ENCODE results near the gene THSD1. TPM values are rescaled to one million over a fixed set of nuclear protein-coding genes. Genes with fewer than 3 reads are reported as not detected.

THSD1 gene
- total and polyA plus RNA-seq, 10 of the 15 experiments (the other 5 are each of a cell fraction or from before 2014, with no cell fraction given): 0.03 to 0.20 (median 0.13) TPM; not detected in 2

- no peak for TF ChIP-seq CUX1 (IDR thresholded peaks at IDR 0.05; ENCODE audit: insufficient replicate concordance, low read depth, low read length)
Observed at GRCh38 chr13:52447354-52447753, 41.4 kb upstream of the THSD1 start (continued).

- no peak overlapping the region for H2AFZ ChIP-seq (ENCODE audit: control insufficient read depth, low read depth, low read length)
- FAIRE-seq (no peak), ATAC-seq (no peak), DNase-seq (ENCODE audit: low read depth, low spot score) (no peak)
- in situ Hi-C loops (cut with MboI) (loop anchor here (5.0 kb wide), 1 partner anchor 99 kb away; no protein-coding TSS in a partner anchor), intact Hi-C loops (cut with micrococcal nuclease; ENCODE audit: unreplicated experiment) (no loop called here)
- peaks cover 14% of the 10 kb centered on the region for H3K4me1 ChIP-seq (ENCODE audit: control insufficient read depth, insufficient read depth, low read length)
- H3K4me2 ChIP-seq (ENCODE audit: control insufficient read depth, insufficient read depth): no peak overlapping the region
- H3K36me3 ChIP-seq (ENCODE audit: control insufficient read depth in 2 of 2, insufficient read depth in 2 of 2, low read length in 1 of 2): no peaks in the 10 kb centered on the region
- peaks cover 37% of the 10 kb centered on the region for H3K79me2 ChIP-seq (ENCODE audit: control insufficient read depth, insufficient read depth, low read length)
- ChIA-PET POLR2A (no interaction called here), SMC1A (ENCODE audit: uncharacterized antibody, unreplicated experiment) (no interaction called here), CTCF (no interaction called here), RAD21 (ENCODE audit: unreplicated experiment) (no interaction called here)
- no peaks in the 10 kb centered on the region; the same call in 2 of the 3 replicates for H3K9me3 ChIP-seq (replicated peaks; ENCODE audit: control insufficient read depth, insufficient read depth, low read length)
- H3K4me3 ChIP-seq: no peak overlapping the region
- H3K9ac ChIP-seq (ENCODE audit: control insufficient read depth, insufficient read depth, low read length): no peak overlapping the region
- no TSS peak for BruUV-seq (replicated peaks)
- no peaks in the 10 kb centered on the region for H3K27me3 ChIP-seq (replicated peaks in 1 of 2; ENCODE audit: control insufficient read depth in 2 of 2, insufficient read depth in 2 of 2, low read length in 1 of 2)
- no peak overlapping the region for H3K27ac ChIP-seq (ENCODE audit: control insufficient read depth, insufficient read depth)
- 100% methylated on average over 1 of the region's 1 CpG for WGBS (ENCODE audit: insufficient coverage, insufficient replicate concordance, low lambda C conversion rate, missing lambda C conversion rate)
- peaks cover 2% of the 10 kb centered on the region; the same call in 1 of the 2 replicates for H4K20me1 ChIP-seq (ENCODE audit: control insufficient read depth, insufficient read depth)
- TF ChIP-seq IKZF2 (IDR thresholded peaks at IDR 0.05) (no peak), ZNF207 (IDR thresholded peaks at IDR 0.05; ENCODE audit: borderline replicate concordance) (no peak), ETV6 (conservative IDR thresholded peaks at IDR 0.05 in 1 of 2, IDR thresholded peaks at IDR 0.05 in 1 of 2; ENCODE audit: borderline replicate concordance in 1 of 2, low read depth in 1 of 2) (no peak), IRF4 (IDR thresholded peaks at IDR 0.05; ENCODE audit: low read depth, low read length) (no peak), MLLT1 (IDR thresholded peaks at IDR 0.05) (no peak), ASH2L (IDR thresholded peaks at IDR 0.05; ENCODE audit: borderline replicate concordance, low read depth) (no peak), NKRF (conservative IDR thresholded peaks at IDR 0.05) (no peak), PML (IDR thresholded peaks at IDR 0.05; ENCODE audit: low read length) (no peak), MTA3 (IDR thresholded peaks at IDR 0.05; ENCODE audit: borderline replicate concordance, low read length) (no peak), LARP7 (IDR thresholded peaks at IDR 0.05) (no peak), BCL3 (IDR thresholded peaks at IDR 0.05; ENCODE audit: borderline replicate concordance, insufficient read depth, low read depth, low read length, poor library complexity, severe bottlenecking) (no peak), HCFC1 (IDR thresholded peaks at IDR 0.05; ENCODE audit: low read length) (no peak)
Observed at GRCh38 chr13:52446265-52446664, 40.3 kb upstream of the THSD1 start.
